Stimulated activated CD8-positive, alpha-beta memory T cell treated with anti-CD3 and anti-CD28 coated beads, Interleukin-12 subunit alpha, Interleukin-12 subunit beta, amount 100 ng/mL, for 1 hour (primary cell): Measurements from ENCODE around the gene MCM8.
"Not testable (repeated sequence)": the region's sequence is repeated elsewhere in the genome, so short reads cannot be mapped to it uniquely, and the experiment has no call there.

Experiments used
- DNase-seq: peaks from one replicate; pipeline ENCODE4 v3.0.0-alpha.2; 2020; ENCODE audit warnings: low read depth

MCM8 gene

DNA sequence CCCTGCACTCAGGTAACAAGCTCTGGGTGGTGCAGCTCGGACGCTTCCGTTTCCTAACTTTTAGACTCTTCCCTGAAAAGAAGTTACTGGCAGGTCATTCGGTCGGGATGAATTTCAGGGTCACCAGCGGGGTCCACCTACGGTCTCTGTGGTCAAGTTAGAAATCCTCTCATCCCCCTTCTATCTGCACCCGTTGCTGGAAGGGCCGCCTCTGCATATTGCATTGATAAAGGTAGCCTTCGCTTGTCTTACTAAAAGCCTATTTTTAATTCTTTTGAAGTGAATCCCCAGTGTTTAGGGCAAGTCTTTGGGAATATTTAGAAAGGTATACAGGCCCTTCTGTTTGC is 56.1 kb downstream of the MCM8 start:
- no peak for DNase-seq

GRCh38 chr20:6007094-6007528 is 56.7 kb downstream of the MCM8 start:
- no peak for DNase-seq

GRCh38 chr20:6007529-6008103 is 57.2 kb downstream of the MCM8 start:
- DNase-seq, result no peak

DNA sequence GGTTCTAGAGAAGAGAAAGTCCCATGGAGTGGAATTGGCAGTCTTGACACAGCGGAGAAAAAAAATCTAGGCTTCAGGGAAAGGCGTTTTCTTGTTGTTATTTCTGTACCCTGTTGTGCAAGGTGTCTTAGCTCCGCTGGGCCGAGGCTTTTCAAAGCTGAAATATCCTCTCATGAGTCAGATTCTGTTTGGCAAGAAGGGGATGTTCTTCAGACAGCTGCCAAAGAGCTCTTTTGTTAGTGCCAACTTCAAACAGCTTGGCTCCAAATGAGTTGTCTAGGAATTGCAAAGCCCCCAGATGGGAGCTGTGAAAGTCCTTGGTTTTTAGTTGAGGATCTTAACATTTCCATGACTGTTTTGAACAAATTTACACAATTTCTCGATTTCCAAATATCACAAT is 57.8 kb downstream of the MCM8 start:
- DNase-seq, result no peak

DNA sequence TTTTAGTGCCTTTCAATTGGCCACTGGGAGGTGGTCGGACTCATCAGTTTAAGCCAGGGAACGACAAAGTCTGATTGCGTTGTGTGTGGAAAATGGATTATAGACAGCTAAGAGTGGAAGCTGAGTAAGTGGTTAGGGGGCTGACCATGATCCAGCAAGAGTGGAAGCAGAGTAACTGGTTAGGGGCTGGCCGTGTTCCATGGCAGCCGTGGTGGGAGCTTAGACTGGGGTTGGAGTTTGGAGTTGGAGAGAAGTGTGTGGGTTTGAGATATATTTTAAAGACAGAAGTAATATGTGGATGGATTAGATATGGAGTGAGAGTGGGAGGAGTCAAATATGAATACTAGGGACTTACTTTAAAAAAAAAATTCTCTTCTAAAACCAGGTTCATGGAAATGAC is 61.7 kb downstream of the MCM8 start:
- no peak for DNase-seq

DNA sequence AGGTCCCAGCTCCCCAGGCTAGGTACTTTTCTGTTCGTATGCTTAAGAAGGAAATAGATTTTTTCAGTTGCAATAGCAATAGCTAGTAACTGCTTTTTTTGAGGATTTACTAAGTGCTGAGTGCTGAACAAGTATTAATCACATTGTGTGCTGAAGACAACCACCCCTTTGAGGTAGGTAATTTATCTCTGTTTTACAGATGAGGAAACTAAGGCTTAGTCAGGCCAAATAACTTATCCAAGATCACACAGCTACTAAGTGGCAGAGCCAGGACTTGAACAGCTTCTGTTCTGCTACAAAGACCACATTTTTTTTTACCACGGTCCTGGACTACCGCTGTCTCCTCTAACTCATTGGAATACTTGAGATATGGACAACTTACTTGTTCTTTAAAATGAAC is 63.6 kb downstream of the MCM8 start:
- DNase-seq, result no peak

DNA sequence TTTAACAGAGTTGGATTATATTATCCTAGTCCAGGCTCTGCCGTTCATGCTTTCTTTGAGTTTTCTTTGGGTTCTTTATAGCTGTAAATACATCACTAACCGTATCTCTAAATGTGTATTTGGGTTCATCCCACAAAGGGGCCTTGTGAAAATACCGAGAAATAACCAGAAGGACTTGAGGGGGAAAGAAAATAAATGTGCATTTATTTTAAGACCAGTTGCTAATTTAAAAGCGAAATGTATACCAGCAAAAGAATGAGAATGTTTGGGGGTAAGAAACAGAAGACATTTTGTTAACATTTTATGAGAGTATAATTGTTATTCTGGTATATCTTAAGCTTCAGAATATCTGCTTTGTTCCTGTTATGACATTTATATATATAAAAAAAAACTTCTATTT is 64.5 kb downstream of the MCM8 start:
- DNase-seq, result no peak

DNA sequence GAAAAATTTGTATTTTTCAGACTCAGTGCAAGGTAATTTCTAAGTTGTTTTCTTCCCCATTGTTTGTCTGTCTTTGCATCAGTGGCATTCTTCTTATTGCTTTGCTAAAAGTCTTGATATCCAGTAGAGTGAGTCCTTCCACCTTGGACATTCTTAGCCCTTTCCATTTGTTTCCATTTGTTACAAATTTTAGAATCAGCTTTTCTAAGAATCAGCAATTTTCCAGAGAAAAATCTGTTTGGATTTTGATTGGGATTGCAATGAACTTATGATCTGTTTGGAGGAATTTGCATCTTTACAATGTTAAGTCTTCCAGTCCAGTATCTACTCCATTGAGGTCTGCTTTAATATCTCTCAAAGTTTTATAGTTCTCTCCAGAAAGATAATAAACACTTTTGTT is 67.0 kb downstream of the MCM8 start:
- DNase-seq, result no peak

DNA sequence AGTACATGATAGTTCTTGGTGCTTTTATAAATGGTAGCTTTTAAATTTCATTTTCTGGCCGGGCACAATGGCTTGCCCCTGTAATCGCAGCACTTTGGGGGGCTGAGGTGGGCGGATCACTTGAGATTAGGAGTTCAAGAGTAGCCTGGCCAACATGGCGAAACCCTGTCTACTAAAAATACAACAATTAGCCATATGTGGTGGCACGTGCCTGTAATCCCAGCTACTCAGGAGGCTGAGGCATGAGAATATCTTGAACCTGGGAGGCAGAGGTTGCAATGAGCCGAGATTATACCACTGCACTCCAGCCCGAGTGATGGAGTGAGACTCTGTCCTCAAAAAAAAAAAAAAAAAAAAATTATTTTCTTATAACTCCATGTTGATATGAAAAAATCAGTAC is 67.4 kb downstream of the MCM8 start:
- no peak for DNase-seq

DNA sequence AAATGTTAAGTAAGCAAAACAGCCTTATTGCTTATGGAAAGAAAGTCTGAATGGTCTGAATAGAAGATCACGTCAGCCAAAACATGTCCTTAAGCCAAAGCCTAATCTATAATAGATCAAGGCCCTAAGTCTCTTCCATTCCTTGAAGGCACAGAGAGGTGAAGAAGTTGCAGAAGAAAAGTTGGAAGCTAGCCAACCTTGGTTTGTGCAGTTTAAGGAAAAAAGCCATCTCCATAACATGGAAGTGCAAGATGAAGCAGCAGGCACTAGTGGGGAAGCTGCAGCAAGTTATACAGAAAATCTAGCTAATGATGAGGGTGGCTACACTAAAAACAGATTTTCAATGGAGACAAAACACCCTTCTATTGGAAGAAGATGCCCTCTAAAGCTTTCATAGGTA is 74.3 kb downstream of the MCM8 start:
- no peak for DNase-seq

- DNase-seq, result no peak
These were observed 75.6 kb downstream of the MCM8 start for GRCh38 chr20:6026051-6026450.

DNA sequence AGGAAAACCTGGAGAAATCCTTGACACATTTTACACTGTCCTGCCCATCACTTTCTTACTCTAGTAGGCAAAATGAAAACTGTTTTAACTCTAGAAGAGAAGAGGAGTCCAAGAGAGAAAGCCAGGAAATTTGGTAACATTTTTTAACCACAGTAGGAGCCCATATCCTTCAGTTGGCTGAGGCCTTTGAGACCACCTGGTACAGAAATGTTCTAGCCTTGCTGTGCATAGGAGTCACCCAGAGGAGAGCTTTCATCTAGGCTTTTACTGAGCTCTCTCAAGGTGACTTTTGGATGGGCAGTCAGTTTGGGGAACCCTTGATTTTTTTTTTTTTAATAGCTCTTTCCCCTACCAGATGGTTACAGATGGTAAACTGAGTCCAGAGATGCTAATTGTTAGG is 78.4 kb downstream of the MCM8 start:
- DNase-seq, result no peak

DNA sequence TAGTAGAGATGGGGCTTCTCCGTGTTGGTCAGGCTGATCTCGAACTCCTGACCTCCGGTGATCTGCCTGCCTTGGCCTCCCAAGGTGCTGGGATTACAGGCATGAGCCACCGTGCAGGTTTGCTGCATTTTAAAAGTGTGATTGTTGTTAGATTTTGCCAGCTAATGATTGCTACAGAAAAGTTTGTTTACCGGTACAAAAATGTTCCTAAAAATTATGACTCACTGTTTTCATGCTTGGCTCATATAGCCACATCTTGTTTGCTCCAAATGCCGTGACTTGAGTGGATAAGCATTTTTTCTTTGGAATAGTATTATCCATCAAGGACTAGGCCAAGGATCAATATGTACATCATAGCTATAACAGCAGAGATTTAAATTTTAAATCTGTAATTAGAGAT is 79.1 kb downstream of the MCM8 start:
- DNase-seq, result no peak

DNA sequence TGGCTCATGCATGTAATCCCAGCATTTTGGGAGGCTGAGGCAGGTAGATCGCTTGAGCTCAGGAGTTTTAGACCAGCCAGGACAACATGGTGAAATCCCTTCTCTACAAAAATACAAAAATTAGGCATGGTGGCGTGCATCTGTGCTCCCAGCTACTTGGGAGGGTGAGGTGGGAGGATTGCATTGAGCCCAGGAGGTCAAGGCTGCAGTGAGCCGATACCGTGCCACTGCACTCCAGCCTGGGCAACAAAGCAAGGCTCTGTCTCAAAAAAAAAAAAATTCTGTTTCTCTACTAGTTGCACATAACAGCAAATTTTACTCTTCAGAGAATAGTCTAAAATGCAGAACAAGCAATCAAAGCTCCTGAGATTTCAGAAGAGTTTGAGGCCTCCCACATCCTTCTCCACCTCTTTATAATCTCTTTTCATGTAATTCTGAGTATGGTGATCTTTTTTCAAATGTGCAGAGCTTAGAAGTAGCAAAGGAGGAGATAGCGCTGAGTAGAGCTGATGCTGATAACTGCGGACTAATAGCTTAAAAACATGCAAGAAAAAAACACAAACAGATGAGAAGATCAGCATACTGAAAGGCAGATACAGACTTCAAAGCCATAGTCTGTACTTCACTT is 80.1 kb downstream of the MCM8 start:
- DNase-seq, result no peak

DNA sequence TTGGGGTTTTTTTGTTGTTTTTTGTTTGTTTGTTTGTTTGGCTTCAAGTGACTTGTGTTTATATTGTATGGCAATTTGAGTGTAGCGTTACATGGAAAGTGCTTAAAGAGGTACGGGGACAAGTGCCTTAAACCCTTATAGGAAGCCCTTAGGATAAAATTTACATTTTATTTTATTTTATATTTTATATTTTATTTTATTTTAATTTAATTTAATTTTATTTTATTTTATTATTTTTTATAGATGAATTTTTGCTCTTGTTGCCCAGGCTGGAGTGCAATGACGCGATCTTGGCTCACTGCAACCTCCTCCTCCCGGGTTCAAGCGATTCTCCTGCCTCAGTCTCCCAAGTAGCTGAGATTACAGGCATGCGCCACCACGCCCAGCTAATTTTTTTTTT is 82.5 kb downstream of the MCM8 start:
- not testable (repeated sequence) for DNase-seq

- DNase-seq, result no peak
These were observed 83.9 kb downstream of the MCM8 start for GRCh38 chr20:6034134-6034969.

- no peak for DNase-seq
These were observed 85.8 kb downstream of the MCM8 start for GRCh38 chr20:6036213-6036612.

GRCh38 chr20:6037082-6037481 is 86.6 kb downstream of the MCM8 start:
- DNase-seq, result no peak

- no peak for DNase-seq
These were observed 87.8 kb downstream of the MCM8 start for GRCh38 chr20:6038256-6038655.

DNA sequence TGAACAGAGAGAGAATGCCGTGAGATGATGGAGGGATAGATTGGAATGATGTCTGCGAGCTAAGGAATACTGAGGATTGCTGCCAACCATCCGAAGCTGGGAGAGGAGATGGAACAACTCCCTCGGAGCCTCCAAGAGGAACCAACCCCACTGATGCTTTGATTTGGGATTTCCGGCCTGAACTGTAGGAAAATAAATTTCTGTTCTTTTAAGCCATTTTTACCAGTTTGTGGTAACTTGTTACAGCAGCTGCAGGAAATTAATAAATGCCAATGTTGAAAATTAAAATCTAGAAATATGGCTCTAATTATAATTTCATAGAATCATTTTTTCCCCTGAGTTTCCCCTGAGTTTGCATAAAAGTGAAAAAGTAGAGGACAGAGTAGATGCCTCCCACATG is 89.3 kb downstream of the MCM8 start:
- DNase-seq, result no peak

- DNase-seq, result no peak
These were observed 90.1 kb downstream of the MCM8 start for GRCh38 chr20:6040540-6040939.

- DNase-seq, result no peak
These were observed 90.7 kb downstream of the MCM8 start for GRCh38 chr20:6040958-6041807.

DNA sequence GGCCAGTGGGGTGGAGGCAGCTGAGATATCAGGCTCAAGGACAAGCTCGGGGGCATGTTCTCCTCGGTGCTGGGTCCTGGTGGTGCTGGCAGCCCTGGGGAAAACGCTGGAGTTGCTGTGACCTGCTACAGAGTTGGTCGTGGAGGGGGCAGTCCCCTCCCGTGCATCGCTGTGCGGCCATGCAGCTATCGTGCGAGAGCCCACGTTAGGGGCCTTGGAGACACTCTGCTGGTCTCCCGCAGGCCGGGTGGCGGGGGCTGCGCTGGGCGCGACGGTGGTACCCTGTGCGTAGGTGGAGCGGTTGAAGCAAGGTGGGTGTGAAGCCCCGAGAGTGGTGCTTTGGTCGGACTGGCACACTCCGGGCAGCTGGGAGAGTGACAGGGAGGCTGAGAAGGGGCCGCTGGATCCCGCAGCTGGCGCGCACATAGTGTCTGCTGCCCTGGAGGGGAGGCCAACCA is 91.4 kb downstream of the MCM8 start:
- no peak for DNase-seq
